RPMI8226 (cell line): ENCODE measurements around the gene PROKR1.
"Not testable (repeated sequence)": the region's sequence is repeated elsewhere in the genome, so short reads cannot be mapped to it uniquely, and the experiment has no call there.

Experiments used
- DNase-seq: peaks from one replicate; pipeline ENCODE4 v3.0.0-alpha.2; 2015

PROKR1 gene

DNA sequence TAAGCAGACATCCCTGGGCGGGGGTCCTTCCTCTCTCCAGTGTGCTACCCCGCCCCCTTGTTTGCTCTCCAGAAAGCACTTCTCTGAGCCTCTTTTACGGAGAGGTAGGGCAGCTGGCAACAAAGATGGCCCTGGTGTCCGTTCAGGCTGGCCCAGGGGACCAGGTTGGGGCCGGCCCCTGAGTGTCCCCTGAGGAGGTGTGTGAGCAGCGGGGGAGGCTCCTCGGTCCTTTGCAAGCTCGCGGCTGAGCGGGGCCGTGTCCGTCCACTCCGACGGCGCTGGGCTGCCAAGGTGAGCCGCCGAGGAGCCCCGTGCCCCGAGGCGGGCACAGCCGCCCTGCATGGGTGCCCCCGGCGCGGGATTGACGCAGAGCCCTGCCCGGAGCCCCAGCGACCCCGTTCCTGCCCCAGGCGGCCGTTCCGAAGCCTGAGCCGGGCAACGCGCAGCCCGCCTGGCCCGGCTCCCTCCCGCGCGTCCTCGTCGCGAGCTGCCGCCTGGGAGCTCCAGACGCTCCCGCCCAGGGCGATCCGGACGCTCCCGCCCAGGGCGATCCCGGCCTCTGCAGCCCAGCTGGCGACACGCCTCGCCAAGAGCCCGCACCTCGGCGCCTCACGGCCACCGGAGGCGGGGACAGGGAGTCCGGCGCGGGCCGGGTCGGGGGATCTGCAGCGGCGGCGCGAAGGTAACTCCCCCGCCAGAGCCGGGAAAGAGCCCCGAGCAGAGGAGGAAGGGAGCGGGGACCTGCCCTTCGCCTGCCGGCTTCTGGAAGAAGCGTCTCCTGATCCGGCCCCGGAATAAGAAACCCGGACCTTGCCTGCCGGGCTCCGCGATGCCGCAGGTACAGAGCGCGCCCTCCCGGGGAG is at the start of gene PROKR1:
TSS of gene PROKR1 (plus strand) at position 569 of the 863 bp plus-strand sequence. CDS start 2,243 bp downstream, outside the sequence.
- DNase-seq, result no peak

DNA sequence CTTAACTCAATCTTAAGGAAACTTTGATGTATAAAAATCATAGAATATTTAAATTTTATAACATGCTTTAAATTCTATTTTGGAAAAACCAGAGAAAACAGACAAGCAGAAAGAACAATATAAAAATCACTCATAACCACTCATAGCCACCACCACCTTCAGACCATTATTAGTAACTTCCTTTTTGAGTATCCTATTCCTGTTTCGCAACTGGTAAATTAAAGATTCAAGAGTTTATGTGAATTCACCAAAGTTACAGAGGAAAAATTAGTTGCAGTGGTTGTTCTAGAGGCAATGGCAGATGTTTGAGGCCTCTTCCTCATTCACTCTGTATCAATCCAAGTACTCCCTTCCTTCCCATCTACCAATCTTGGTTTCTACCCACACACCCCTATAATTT is 49.3 kb upstream of the PROKR1 start:
- DNase-seq, result no peak

DNA sequence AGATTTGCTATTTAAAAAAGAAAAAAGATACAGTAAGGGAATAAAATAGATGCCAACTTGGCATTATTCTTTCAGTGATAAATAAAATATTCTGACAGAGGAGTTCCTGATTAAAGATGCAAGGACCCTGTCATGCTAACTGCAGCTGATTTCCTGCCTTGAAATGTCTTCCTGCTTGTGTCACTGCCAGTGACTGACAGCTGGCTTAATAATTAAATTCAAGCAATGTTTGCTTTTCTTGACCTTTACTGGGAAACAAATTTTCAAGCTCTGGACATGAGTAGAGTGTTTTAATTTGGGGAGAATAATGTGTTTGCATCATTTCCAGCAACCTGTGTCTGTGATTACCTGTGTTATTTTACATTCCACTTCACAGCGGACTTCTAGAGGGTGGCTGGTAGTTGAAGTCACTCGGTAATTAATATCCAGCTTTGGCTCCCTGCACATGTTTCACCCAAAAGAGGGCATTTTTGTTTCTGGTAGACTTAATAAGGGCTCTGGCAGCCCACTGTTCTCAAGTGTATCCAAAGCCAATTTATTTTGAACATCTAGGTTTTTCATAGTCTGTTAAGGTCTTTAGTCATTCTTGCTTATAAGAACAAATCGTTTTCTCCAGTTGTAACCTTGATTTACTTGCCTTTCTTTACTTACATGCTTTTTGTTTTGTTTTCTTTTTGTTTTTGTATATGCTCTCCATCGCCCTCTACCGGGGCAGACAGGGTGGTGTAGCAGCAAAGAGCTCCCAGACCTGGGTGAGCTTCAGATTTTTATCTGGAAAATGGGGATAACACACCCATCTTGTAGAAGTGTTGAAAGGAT is 48.5 kb upstream of the PROKR1 start:
- DNase-seq, result peak; percentile 51

DNA sequence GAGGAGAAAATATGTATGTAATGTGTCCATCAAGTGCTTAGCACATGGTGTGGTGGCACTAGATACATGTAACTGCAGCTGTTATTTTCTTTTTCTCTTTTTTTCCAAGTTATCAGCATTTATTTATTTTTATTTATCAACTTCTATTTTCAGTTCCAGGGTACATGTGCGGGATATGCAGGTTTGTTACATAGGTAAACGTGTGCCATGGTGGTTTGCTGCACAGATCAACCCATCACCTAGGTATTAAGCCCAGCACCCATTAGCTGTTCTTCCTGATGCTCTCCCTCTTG is 47.9 kb upstream of the PROKR1 start:
- not testable (repeated sequence) for DNase-seq

DNA sequence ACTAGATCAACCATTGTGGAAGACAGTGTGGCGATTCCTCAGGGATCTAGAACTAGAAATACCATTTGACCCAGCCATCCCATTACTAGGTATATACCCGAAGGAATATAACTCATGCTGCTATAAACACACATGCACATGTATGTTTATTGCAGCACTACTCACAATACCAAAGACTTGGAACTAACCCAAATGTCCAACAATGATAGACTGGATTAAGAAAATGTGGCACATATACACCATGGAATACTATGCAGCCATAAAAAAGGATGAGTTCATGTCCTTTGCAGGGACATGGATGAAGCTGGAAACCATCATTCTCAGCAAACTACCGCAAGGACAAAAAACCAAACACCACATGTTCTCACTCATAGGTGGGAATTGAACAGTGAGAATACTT is 42.9 kb upstream of the PROKR1 start:
- not testable (repeated sequence) for DNase-seq

DNA sequence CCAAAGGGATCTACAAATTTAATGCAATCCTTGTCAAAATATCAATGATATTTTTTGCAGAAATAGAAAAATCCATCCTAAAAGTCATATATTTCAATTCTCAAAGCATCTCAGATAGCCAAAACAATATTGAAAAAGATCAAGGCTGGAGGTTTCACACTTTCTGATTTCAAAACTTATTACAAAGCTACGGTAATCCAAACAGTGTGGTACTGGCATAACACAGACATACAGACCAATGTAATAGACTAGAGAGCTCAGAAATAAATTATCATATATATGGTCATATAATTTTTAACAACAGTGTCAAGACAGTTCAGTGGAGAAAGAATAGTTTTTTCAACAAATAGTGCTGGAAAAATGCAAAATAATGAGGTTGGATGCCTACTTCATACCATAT is 40.3 kb upstream of the PROKR1 start:
- DNase-seq, result no peak

DNA sequence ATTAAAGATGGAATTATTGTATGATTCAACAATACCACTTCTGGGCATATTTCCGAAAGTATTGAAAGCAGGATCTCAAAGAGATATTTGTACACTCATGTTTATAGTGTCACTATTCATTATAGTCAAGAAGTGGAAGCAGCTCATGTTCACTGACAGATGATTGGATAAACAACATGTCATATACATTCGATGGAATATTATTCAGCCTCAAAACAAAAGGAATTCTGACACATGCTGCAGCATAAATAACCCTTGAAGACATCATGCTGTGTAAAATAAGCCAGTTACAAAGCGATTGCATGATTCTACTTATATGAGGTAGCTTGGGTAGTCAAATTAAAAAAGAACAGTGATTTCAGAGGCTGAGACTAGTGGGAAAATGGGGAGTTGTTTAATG is 39.3 kb upstream of the PROKR1 start:
- DNase-seq, result no peak

DNA sequence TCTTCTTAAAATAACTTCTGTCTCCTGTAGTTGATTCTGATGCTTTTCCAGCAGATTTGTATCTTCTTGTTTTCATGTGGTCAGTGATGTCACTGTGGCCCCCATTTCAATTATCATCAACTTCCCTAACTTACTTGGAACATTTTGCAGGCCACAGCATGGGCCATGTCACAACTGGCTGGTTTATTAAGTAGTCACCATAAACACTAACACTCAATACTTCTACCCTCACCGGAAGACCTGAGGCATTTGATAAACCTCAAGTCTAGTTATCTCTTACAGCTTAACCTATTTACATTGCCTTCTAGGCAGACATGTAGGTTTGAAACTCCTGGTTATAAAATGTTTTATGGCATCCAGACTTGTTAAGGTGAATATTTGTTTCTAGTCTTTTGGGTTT is 37.4 kb upstream of the PROKR1 start:
- no peak for DNase-seq

DNA sequence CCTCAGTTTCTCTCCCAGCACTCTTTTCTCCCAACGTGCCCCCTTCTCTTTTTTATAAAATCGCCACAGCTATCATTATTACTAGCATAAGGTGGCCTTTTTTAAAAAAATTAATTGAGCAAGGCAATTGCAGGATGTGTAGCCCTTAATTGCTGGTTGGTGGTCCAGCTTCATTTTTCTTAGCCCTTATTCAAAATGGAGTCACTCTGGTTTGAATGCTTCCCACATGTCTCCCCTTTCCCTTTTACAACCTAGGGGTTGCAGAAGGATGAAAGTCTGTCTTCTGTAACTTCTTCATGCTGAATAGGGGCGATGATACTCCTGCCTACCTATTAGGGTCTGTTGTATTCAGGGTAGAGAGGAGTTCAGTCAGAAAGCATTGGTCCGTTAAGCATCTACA is 36.6 kb upstream of the PROKR1 start:
- DNase-seq, result no peak

DNA sequence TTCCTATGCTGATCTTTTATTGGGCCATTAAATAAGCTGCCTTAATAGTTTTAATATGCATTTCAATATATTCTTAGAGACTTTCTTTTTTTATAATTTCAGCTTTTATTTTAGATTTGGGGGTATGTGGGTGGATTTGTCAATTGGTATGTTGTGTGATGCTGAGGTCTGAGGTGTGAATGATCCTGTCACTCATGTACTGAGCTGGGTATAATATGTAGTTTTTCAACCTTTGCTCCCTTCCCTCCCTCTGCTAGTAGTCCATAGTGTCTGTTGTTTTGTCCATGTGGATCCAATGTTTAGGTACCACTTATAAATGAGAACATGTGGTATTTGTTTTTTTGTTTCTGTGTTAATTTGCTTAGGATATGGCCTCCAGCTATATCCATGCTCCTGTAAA is 35.5 kb upstream of the PROKR1 start:
- no peak for DNase-seq

DNA sequence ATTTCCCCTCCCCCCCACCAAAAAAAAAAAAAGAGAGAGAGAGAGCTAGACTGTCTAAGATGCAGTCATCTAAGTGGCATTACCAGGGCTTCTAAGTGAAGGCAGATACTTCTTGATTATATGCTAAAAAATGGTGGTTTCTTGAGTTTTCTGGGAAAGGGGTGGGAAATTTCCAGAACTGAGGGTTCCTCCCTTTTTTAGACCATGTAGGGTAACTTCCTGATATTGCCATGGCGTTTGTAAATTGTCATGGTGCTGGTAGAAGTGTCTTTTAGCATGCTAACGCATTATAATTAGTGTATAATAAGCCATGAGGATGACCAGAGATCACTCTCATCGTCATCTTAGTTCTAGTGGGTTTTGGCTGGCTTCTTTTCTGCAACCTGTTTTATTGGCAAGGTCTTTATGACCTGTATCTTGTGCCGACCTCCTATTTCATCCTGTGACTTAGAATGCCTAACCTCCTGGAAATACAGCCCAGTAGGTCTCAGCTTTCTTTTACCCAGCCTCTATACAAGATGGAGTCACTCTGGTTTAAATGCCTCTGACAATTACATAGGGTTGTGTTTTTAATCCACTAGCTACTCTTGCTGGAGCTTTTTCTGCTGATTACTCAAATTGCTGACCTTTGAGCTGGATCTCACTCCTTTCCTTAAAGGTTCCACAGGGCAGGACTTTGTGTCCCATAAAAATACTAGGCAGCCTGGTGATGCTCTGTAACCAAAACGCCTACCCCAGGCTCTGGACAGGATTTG is 30.4 kb upstream of the PROKR1 start:
- DNase-seq, result no peak

DNA sequence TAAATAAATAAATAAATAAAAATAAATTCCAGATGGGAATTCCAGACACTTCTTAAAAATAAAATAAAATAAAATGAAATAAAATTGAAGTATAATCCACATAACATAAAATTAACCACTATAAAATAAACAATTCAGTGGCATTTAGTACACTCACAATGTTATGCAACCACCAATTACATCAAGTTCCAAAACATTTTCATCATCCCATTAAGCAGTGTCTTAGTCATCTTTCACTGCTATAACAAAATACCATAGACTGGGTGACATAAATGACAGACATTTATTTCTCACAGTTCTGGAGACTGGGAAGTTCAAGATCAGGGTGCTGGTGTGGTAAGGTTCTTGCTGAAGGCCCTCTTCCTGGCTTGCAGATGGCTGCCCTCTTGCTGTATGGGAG is 22.6 kb upstream of the PROKR1 start:
- DNase-seq, result no peak

DNA sequence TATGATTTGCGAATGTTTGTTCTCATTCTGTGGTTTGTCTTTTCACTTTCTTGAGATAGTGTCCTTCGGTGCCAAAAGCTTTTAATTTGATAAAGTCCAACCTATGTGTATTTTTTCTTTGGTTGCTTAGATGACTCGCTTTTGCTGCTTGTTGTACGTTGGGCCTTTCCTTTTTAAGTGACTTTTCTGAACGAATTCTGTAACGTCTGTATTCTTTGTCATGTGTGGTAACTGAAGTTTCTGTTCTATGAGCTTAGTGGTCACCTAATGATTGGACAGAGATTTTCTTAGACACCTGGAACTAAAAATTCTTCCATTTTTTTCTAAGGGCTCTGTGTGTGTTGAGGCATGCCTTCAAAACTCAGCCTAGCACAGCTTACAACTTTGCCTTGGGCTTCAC is 19.6 kb upstream of the PROKR1 start:
- no peak for DNase-seq

DNA sequence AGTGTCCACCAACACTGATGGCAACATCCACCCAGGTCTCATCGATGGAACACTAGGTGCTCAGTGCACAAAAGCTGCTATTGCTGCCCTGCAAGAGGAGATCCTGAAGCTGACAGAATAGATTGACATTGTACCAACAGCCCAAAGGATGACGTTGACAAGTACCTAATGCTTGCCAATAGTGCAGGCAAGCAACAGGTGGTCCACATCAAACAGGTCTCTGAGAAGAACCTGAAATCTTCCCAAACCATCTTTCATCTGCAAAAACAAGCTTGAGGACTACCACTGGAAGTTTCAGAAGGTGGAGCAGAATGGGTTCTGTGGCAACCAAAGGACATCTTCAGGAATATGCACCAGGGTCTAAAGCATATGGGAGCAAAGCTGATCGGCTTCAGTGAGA is 15.8 kb upstream of the PROKR1 start:
- DNase-seq, result no peak

DNA sequence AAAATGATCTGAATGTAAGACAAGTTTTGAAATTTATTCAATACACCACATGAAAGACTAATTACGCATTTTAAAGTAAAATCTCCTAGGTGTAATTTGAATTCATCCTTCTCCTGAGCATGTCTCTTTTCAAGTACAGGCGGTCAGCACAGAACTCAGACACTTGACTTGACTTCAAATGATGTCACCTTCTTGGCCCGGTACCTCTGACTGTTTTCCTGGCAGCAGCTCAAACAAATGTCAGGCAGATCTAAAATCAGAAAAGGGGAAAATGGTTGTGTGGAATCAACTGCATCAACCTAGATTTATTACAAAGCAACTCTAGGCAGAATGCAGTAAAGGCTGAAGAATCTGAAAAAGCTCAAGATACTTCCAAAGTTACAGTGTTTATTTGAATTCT is 11.4 kb upstream of the PROKR1 start:
- DNase-seq, result no peak

DNA sequence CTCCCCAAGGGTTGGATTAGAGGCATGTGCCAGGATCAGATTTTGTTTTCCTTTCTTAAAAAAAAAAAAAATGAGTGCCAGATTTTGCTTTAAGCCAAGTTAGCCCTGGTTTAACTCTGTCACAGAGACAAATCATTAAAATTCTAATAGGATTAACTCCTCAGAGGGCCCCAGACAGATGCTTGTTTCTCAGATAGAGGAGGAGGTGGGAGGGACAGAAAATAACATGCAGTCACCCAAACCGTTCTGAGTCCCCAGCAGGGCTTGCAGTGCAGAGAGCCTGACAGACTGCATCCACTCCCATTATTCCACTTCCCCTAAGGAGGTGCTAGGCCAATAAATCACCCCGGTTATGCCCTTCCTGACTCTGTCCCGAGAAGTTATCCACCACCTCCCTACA is 6.3 kb upstream of the PROKR1 start:
- no peak for DNase-seq

DNA sequence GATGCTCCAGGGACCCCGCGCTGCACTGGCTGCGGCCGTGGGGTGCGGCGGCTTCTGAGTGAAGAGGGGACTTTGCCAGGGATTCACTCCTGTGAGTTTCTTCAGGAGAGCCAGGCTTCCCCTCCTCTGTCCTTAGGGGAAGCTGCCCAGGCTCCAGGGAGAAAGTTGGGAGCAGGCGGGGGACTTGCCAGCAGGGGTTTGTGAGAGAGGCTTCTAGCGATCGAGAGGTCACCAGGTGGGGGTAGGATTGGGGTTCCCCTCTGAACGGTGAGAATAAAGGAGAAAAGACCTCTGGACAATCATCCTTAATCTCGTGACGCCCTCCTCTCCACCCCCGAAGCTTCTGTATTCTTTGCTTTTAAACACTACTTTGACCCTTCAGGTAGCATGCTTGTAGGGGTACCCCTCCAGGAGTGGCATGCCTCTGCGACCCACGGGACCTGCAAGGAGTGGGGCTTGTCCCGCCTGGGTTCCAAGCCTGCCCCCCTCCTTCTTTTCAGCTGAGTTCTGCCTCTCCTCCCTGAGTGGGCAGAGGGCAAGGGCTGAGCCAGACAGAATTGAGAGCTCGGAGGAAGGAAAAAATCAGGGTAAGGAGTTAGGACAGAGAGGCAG is 601 bp downstream of the PROKR1 start:
- no peak for DNase-seq

DNA sequence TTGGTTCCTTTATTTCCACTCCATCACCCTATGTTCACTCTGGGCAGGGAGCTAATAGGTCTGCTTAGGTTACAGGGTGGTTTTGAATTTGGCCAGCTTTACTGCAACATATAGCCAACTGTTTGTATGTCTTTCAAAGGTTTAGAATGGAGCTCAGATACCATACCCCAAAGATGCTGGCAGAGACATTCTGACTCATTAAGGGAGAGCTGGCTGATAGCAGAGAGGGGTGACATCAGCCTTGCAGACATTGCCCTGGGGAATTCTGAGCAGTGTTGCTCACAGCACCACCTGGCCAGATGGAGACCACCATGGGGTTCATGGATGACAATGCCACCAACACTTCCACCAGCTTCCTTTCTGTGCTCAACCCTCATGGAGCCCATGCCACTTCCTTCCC is 2.1 kb downstream of the PROKR1 start:
- DNase-seq, result no peak

DNA sequence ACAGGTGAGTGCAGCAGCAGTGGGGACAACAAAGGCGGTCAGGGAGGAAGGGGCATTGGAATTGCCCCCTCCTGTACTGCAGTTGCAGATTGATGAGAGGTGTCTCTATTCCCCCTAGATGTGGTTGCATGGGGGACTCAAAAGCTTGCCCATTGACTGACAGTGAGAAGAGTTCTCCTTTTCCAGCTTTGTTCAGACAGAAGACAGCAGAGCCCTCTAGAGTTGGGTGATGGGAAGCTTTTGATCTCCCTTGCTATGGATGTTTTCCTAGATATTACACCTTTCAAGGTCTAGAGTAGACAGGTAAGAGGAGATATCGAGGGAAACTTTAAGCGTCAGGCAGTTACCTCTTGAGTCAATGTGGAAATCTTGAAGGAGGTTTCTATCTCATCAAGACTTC is 2.9 kb downstream of the PROKR1 start:
- DNase-seq, result no peak

DNA sequence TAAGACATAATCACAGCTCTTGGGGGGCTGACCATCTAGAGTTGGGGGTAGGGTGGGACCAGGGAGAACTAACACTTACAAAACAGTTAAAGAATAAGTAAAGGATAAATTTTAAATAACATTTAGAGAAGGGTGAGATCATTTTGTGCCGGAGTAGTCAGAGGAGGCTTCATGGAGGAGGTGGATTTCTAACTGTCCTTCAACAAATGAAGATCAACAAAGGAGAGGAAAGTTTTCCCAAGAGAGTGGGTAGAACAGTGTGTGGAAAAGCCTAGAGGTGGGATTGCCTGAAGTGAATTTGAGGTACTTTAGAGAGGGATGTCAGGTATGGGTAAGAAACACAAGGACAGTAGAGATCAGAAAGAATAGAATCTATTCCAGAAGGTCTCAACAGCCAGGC is 7.3 kb downstream of the PROKR1 start:
- DNase-seq, result no peak

DNA sequence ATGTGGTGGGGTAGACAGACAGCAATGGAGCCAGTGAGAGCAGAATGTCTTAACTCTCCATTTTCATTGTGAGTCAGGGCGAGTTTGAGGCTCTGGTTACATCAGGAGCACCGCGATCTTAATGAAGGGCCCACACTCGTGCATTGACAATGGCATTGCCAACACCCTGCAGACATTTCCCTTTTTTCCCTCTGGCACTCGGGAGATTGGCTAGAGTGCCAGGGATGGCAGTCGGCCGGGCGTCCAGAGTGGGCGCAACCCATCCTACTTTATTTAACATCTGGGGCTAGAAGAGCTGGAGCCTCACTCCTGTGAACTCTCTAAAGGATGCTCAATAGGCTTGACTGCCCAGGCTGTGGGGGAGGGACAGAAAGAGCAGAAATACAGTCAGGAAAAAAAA is 9.7 kb downstream of the PROKR1 start:
- DNase-seq, result no peak

DNA sequence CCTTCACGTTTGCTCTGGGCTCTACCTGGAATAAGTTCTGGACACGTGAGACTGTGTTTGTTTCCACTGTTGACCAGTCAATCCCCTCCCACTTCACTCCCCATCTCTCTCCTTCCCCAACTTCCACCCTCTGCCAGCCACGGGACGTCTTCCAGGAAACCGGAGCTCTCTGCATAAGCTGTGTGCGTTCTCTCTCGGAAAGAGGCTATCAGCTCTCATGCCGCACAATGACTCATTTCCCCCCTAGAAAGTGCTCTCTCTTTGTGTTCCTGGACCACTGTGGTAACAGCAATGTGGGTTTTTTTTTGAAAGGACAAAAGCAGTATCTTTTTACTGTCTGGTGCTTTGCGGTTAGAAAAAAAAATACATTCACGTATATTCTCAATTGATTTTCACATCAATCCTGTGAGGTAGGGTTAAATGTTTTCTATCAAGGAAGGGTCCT is 10.2 kb downstream of the PROKR1 start:
- no peak for DNase-seq

DNA sequence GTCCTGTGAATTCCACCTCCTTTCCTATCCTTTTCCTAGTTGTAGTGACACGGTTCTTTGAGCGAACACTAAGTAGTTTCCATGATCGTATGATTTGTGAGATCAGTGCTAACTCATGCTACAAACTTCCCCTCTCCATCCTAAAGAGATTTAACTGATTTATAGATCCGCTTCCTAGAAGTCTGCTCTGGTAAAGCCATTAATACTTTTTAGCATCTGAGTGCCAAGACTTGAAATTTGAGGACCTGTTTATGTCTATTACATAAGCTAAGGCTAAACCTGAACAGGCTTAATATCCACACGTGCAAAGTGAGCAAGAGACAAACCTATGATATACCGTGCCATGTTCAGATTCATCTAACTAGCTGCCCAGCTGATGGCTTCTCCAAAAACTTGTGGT is 14.9 kb downstream of the PROKR1 start:
- DNase-seq, result no peak
